K562 (cell line): Measurements from ENCODE around the gene TMEM273. TPM values are rescaled to one million over a fixed set of nuclear protein-coding genes. Genes with fewer than 3 reads are reported as not detected.
A peak's percentile ranks its signal among the peaks of the same experiment; 100 is the strongest.

Source experiments
- CBX2 ChIP-seq: fragments of 200-600 bp; sonication (generic); IDR thresholded peaks from one replicate; pipeline ENCODE4 v1.6.1; 2012; ENCODE audit warnings: mild to moderate bottlenecking, low read length, inconsistent platforms; ENCODE audit not compliant: insufficient read depth, poor library complexity, severe bottlenecking
- ELF4 ChIP-seq: fragments of 450-650 bp; formaldehyde crosslinking; IDR thresholded peaks from 2 replicates; pipeline ENCODE4 v1.4.0; 2022; ENCODE audit warnings: missing genetic modification characterization
- ERF ChIP-seq: fragments of 450-650 bp; formaldehyde crosslinking; IDR thresholded peaks from 2 replicates; pipeline ENCODE4 v1.4.0; 2020; ENCODE audit warnings: mild to moderate bottlenecking, mixed read lengths
- FIP1L1 ChIP-seq: fragments of 200-400 bp; formaldehyde crosslinking; IDR thresholded peaks from 2 replicates; pipeline ENCODE4 v1.6.1; 2018; ENCODE audit warnings: mild to moderate bottlenecking, low read depth, low read length; ENCODE audit not compliant: poor library complexity, severe bottlenecking
- FOS ChIP-seq: IDR thresholded peaks from 3 replicates; pipeline ENCODE4 v1.6.1; 2011; ENCODE audit not compliant: insufficient read length; ENCODE audit errors: extremely low read depth
- KLF6 ChIP-seq: fragments of 250-450 bp; sonication (Bioruptor Pico); IDR thresholded peaks from 2 replicates; pipeline ENCODE4 v1.4.0; 2020; ENCODE audit warnings: mild to moderate bottlenecking, moderate library complexity, borderline replicate concordance
- MTA2 ChIP-seq: fragments of 450-650 bp; IDR thresholded peaks from 2 replicates; pipeline ENCODE4 v1.6.1; 2016; ENCODE audit warnings: low read depth
- MYC ChIP-seq, 2 experiments: fragments of 250-450 bp in 1 of 2; sonication (Bioruptor Pico) in 1 of 2; IDR thresholded peaks; 2 replicates each; pipeline versions ENCODE4 v1.5.1 to v1.6.1; 2012 to 2021; ENCODE audit warnings: low read depth in 2 of 2, borderline replicate concordance in 1 of 2, improper control_type of control experiment in 1 of 2, low read length in 1 of 2, mild to moderate bottlenecking in 1 of 2, moderate library complexity in 1 of 2
- NCOR1 ChIP-seq: fragments of 450-650 bp; IDR thresholded peaks from 2 replicates; pipeline ENCODE4 v1.6.1; 2016; ENCODE audit warnings: mild to moderate bottlenecking, moderate library complexity
- NR2C1 ChIP-seq, 2 experiments: fragments of 450-650 bp; IDR thresholded peaks; 2 replicates each; pipeline ENCODE4 v1.6.1; 2017; ENCODE audit warnings: mild to moderate bottlenecking in 2 of 2, antibody characterized with exemption in 1 of 2, inconsistent platforms in 1 of 2, missing compliant biosample characterization in 1 of 2, missing genetic modification characterization in 1 of 2
- SP1 ChIP-seq: sonication (generic); formaldehyde crosslinking; IDR thresholded peaks from 2 replicates; pipeline ENCODE4 v1.8.1; 2022; ENCODE audit warnings: mild to moderate bottlenecking, missing genetic modification reagents
- TCF3 ChIP-seq: sonication (generic); formaldehyde crosslinking; IDR thresholded peaks from 2 replicates; pipeline ENCODE4 v1.4.0; 2020; ENCODE audit warnings: mild to moderate bottlenecking, missing genetic modification reagents
- ZNF12 ChIP-seq: sonication (generic); formaldehyde crosslinking; IDR thresholded peaks from 2 replicates; pipeline ENCODE4 v1.4.0; 2020; ENCODE audit warnings: mild to moderate bottlenecking, missing genetic modification reagents
- ZNF324 ChIP-seq: fragments of 250-450 bp; sonication (Bioruptor Pico); IDR thresholded peaks from 2 replicates; pipeline ENCODE4 v1.4.0; 2020; ENCODE audit warnings: mild to moderate bottlenecking
- ZNF561 ChIP-seq: fragments of 450-650 bp; formaldehyde crosslinking; conservative IDR thresholded peaks from 2 replicates; pipeline ENCODE4 v1.4.0; 2020; ENCODE audit warnings: mild to moderate bottlenecking, moderate library complexity
- polyA plus RNA-seq, 8 experiments: library from polyadenylated mRNA; depleted of rRNA in 4 of 8; stranded (reverse) in 5 of 8; unstranded in 3 of 8; fragments of >200 nt; fragmentation: Nextera tagmentation in 2 of 8; fragmentation: Illumina TruSeq in 1 of 8; extraction: Ambion mirVana in 2 of 8; extraction: Trizol in 1 of 8; gene quantifications; 2 replicates each; pipeline versions ENCODE4 v1.2.1 to v1.2.3, GENCODE V29; 2011 to 2014; ENCODE audit warnings: inconsistent platforms in 1 of 8, missing spikeins in 1 of 8
- total RNA-seq, 7 experiments: library from RNA; depleted of rRNA in 6 of 7; stranded (reverse); fragments of >200 nt in 6 of 7; fragmentation: Illumina TruSeq in 2 of 7; extraction: Trizol in 2 of 7; gene quantifications; 2 replicates each; pipeline versions ENCODE4 v1.2.1 to v1.2.3, GENCODE V29; 2011 to 2021; ENCODE audit warnings: low replicate concordance in 1 of 7
- TF ChIP-seq, protein P1 (sequence below): IDR thresholded peaks from 3 replicates; pipeline ENCODE4 v1.6.1; 2011; ENCODE audit warnings: borderline replicate concordance, mild to moderate bottlenecking; ENCODE audit not compliant: insufficient read length, insufficient read depth
- TF ChIP-seq, protein P2 (sequence below), 2 experiments: fragments of 200-800 bp in 1 of 2; sonication (Bioruptor generic) in 1 of 2; sonication (generic) in 1 of 2; formaldehyde crosslinking in 1 of 2; IDR thresholded peaks in 1 of 2; conservative IDR thresholded peaks in 1 of 2; 2 replicates each; pipeline versions ENCODE4 v1.5.0 to v1.6.1; 2016 to 2020; ENCODE audit warnings: missing compliant biosample characterization in 1 of 2, missing genetic modification characterization in 1 of 2, missing genetic modification reagents in 1 of 2

TMEM273 gene
- total and polyA plus RNA-seq, 9 of the 15 experiments (the other 6 are each of a cell fraction or from before 2014, with no cell fraction given), result 39.2 to 131 (median 95.6) TPM

DNA sequence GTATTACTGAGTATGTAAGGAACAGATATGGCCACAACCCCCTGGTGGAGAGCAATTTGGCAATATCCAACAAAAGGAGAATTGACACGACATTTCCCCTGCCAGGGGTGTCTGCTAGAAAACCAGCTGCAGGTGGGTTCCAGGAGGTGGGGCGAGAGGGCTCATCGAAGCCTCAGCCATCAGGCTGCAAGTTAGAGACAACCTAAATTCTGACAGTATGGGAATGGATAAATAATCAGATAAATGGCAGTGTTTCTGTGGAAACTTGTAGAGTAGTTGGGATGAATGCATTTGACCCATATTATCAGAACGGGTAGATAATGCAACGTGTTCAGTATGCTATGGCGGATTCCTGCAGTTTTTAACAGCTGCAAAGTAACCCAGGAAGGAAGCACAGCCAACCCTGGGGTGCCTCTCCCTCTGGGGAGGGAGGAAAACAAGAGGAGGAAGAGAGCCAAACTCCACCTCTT lies 3.5 kb downstream of the TMEM273 start (continued):
- TF ChIP-seq FOS (no peak), ZNF12 (no peak), ZNF324 (no peak), FIP1L1 (no peak), CBX2 (no peak), ZNF561 (no peak), NR2C1 (IDR thresholded peaks at IDR 0.05) (no peak), NR2C1 (tag; IDR thresholded peaks at IDR 0.05) (0 out of 2 replicates have a peak, but pooled peaks have one; percentile 21), KLF6 (no peak), MYC (IDR thresholded peaks at IDR 0.05; ENCODE audit: low read depth, low read length) (peak; percentile 43; the same call in 1 of the 2 replicates), MYC (CRISPR knock-in tag; IDR thresholded peaks at IDR 0.05; ENCODE audit: borderline replicate concordance, low read depth) (no peak), NCOR1 (no peak), ERF (CRISPR knock-in tag) (0 out of 2 replicates have a peak, but pooled peaks have one; percentile 69), MTA2 (no peak), ELF4 (no peak), SP1 (CRISPR knock-in tag) (no peak), TCF3 (CRISPR knock-in tag) (no peak)
- TF ChIP-seq, protein P1, sequence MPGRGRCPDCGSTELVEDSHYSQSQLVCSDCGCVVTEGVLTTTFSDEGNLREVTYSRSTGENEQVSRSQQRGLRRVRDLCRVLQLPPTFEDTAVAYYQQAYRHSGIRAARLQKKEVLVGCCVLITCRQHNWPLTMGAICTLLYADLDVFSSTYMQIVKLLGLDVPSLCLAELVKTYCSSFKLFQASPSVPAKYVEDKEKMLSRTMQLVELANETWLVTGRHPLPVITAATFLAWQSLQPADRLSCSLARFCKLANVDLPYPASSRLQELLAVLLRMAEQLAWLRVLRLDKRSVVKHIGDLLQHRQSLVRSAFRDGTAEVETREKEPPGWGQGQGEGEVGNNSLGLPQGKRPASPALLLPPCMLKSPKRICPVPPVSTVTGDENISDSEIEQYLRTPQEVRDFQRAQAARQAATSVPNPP, result no peak
- TF ChIP-seq, protein P2, sequence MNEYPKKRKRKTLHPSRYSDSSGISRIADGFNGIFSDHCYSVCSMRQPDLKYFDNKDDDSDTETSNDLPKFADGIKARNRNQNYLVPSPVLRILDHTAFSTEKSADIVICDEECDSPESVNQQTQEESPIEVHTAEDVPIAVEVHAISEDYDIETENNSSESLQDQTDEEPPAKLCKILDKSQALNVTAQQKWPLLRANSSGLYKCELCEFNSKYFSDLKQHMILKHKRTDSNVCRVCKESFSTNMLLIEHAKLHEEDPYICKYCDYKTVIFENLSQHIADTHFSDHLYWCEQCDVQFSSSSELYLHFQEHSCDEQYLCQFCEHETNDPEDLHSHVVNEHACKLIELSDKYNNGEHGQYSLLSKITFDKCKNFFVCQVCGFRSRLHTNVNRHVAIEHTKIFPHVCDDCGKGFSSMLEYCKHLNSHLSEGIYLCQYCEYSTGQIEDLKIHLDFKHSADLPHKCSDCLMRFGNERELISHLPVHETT (CRISPR knock-in tag; conservative IDR thresholded peaks at IDR 0.05 in 1 of 2, IDR thresholded peaks at IDR 0.05 in 1 of 2), result peak in 1 of 2 experiments; percentile 67; a peak in 2 of 4 replicates
